ENCODE results near the gene ATXN7L1. TPM values are rescaled to one million over a fixed set of nuclear protein-coding genes. Genes with fewer than 3 reads are reported as not detected.

Gene ATXN7L1
- total RNA-seq, 1 donor from 2014 or later, result 18.6 TPM

DNA sequence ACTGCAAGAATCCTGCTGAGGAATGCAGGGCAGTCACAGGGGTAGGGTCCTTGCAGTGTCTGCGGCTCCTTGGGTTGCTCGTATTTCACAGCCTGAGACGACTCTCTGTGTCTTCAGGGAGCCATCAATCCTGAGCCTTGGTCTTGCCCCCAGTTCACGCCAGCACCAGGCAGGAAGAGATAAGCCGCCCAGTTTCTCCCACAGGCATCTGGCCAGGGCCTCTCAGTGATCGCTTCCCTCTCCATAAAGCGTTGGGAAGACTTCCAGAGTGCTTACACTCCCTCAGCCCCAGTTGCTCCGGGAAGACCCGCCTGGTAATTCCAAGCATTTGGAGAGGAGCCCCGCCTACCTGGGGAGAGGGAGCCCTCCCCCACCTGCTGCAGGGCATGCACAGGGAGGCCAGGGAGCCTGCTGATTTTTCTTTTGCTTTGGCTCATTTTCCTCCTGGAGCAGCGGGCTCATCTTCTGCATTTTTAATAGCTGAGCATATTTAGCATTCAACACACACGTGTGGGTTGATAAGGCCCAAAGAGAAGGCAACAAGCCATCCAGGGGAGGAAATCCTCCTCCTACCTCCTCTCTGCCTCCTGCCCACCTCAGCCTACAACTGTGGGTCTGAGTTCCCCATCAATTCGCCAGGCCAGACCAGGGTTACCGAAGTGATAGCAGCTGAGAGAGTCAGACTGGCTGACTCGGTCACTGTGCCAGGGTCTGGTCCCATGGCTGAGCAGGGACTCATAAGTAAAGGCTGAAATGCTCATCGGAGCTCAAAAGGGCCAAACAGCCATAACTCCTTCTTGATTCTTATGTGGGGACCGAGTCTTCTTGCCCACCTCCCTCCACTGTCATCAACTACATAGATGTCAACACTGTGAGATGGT is 220.7 kb downstream of the ATXN7L1 start:
- DNase-seq (no peak), ATAC-seq (ENCODE audit: low read depth) (no peak)
- Mint-ChIP-seq H3K4me1 (peaks cover 2% of the 10 kb centered on the region), H3K36me3 (ENCODE audit: low read depth) (peaks cover 73% of the 10 kb centered on the region), H3K27me3 (no peaks in the 10 kb centered on the region), H3K27ac (no peak overlapping the region), H3K4me3 (no peak overlapping the region), H3K9me3 (no peaks in the 10 kb centered on the region)
- intact Hi-C loops (cut with micrococcal nuclease), result loop anchor here (2.0 kb wide), 3 partner anchors 21 to 221 kb away; partner anchors contain the start of gene ATXN7L1
- ChIA-PET CTCF (interaction anchor here (0.9 to 2.9 kb wide), 10 partner anchors 23 to 510 kb away, joined by 3 to 19 read pairs (median 5); no protein-coding TSS in a partner anchor), POLR2A (no interaction called here)
- TF ChIP-seq, protein P1, sequence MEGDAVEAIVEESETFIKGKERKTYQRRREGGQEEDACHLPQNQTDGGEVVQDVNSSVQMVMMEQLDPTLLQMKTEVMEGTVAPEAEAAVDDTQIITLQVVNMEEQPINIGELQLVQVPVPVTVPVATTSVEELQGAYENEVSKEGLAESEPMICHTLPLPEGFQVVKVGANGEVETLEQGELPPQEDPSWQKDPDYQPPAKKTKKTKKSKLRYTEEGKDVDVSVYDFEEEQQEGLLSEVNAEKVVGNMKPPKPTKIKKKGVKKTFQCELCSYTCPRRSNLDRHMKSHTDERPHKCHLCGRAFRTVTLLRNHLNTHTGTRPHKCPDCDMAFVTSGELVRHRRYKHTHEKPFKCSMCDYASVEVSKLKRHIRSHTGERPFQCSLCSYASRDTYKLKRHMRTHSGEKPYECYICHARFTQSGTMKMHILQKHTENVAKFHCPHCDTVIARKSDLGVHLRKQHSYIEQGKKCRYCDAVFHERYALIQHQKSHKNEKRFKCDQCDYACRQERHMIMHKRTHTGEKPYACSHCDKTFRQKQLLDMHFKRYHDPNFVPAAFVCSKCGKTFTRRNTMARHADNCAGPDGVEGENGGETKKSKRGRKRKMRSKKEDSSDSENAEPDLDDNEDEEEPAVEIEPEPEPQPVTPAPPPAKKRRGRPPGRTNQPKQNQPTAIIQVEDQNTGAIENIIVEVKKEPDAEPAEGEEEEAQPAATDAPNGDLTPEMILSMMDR (IDR thresholded peaks at IDR 0.05), result no peak

DNA sequence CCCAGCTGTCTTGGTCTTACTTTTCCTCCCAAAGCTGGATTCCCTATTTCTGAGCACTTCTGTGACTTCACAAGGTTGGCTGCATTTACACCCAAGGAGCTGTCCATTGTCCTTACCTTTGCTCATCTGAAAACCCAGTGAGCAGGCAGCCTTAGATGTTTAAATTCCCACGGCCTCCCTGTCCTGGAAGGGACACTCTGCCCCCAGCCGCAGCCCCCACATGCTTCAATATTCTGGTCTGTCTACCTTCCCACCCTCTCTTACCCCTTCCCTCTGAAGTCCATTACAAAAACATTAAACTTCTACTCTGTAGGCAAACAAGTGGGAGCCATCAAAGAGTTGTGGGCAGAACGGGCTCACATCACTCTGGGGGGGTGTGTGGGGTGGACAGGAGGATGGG is 221.3 kb downstream of the ATXN7L1 start:
- Mint-ChIP-seq H3K36me3 (ENCODE audit: low read depth) (peaks cover 76% of the 10 kb centered on the region), H3K27ac (no peak overlapping the region), H3K4me1 (peaks cover 2% of the 10 kb centered on the region), H3K27me3 (no peaks in the 10 kb centered on the region), H3K4me3 (no peak overlapping the region), H3K9me3 (no peaks in the 10 kb centered on the region)
- TF ChIP-seq, protein P1 (IDR thresholded peaks at IDR 0.05), result no peak
- CTCF ChIA-PET, result interaction anchor here (0.8 to 1.7 kb wide), 2 partner anchors 370 to 388 kb away, joined by 4 to 7 read pairs; no protein-coding TSS in a partner anchor
- DNase-seq (no peak), ATAC-seq (ENCODE audit: low read depth) (no peak)
- intact Hi-C loops (cut with micrococcal nuclease), result no loop called here
- POLR2A ChIA-PET, result interaction anchor here (0.7 kb wide), 1 partner anchor 368 kb away, joined by 4 read pairs; no protein-coding TSS in a partner anchor

DNA sequence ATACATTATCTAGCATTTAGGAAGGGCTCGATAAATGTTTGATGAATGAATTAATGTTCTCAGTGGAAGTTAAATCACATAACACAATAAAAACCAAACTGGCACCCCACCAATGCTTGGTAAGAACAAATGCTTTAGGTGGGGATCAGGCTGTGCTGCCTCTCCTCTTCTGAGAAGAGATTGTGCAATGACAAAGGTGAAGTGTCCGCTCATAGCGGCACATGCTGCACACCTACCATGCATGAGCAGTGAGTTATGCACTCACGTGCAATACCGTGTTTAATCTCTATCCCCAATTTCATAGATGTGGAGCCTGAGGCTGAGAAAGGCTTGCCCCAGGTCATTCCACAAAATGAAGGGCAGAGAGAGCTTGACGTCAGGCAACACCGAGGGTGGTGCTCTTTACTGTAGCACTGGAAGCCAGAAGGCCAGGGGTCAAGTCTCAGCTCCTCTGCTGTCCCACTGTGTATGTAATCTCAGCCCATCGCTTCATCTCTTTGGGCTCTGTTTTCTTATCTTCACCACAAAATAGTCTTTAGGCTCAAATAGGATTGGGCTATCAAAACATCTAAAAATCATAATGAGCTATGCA is 222.2 kb downstream of the ATXN7L1 start:
- ATAC-seq (ENCODE audit: low read depth) (no peak), DNase-seq (no peak)
- POLR2A ChIA-PET, result interaction anchor here (0.6 to 0.7 kb wide), 2 partner anchors 61 to 368 kb away, joined by 4 to 9 read pairs; no protein-coding TSS in a partner anchor
- Mint-ChIP-seq H3K36me3 (ENCODE audit: low read depth) (peaks cover 72% of the 10 kb centered on the region), H3K9me3 (no peaks in the 10 kb centered on the region), H3K27ac (no peak overlapping the region), H3K27me3 (no peaks in the 10 kb centered on the region), H3K4me1 (peaks cover 2% of the 10 kb centered on the region), H3K4me3 (no peak overlapping the region)
- CTCF ChIA-PET, result interaction anchor here (0.7 to 1.7 kb wide), 3 partner anchors 104 to 389 kb away, joined by 3 to 7 read pairs (median 4); no protein-coding TSS in a partner anchor
- intact Hi-C loops (cut with micrococcal nuclease), result loop anchor here (5.0 kb wide), 1 partner anchor 498 kb away; no protein-coding TSS in a partner anchor
- TF ChIP-seq, protein P1 (IDR thresholded peaks at IDR 0.05), result no peak

DNA sequence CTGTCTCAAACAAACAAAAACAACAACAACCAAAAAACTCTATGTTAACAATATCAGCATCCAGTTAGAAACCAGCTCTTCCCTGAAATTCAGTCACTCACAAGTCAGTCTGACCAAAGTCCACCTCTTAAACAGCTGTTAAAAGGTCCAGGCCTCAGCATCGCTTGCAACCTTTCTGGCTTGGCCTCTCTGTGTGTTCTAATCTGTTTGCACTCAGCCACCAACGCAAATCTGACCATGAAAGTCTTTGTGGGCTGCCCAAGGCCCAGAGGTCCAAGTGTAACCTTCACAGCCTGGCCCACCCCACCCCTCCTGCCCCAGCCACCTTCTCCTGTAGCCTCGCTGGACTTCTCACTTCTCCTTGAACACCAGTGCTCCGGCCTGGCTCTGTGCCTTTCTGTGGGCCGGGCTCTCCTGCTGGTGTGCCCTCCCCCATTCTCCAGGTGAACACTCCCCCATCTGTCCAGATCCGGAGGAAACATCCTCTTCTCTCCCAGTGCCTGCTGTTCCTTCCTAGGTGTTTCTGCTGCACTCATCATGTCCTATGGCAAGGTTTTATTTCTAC is 222.9 kb downstream of the ATXN7L1 start:
- intact Hi-C loops (cut with micrococcal nuclease), result loop anchor here (5.0 kb wide), 1 partner anchor 499 kb away; no protein-coding TSS in a partner anchor
- no peak overlapping the region for H3K27ac Mint-ChIP-seq
- ATAC-seq (ENCODE audit: low read depth) (no peak), DNase-seq (no peak)
- H3K27me3 Mint-ChIP-seq, result no peaks in the 10 kb centered on the region
- H3K4me1 Mint-ChIP-seq, result peaks cover 2% of the 10 kb centered on the region
- TF ChIP-seq, protein P1 (IDR thresholded peaks at IDR 0.05), result no peak
- POLR2A ChIA-PET, result interaction anchor here (0.6 kb wide), 1 partner anchor 61 kb away, joined by 9 read pairs; no protein-coding TSS in a partner anchor
- H3K36me3 Mint-ChIP-seq (ENCODE audit: low read depth), result peaks cover 76% of the 10 kb centered on the region
- no peak overlapping the region for H3K4me3 Mint-ChIP-seq
- CTCF ChIA-PET, result interaction anchor here (1.2 to 2.0 kb wide), 6 partner anchors 107 to 514 kb away, joined by 4 to 7 read pairs (median 6); no protein-coding TSS in a partner anchor
- H3K9me3 Mint-ChIP-seq, result no peaks in the 10 kb centered on the region

Data from activated B cell treated with CpG ODN at 0.5 μM for 24 hours (primary cell).